HTERT RPE-1 (cell line): ENCODE measurements around the gene C3orf52.

Experiments
- in situ Hi-C: fragments of 300-500 bp; cut with MboI; formaldehyde crosslinking; loops from 4 replicates; pipeline ENCODE4 v1.14.3; 2020; ENCODE audit warnings: low sequenced_read_pairs

Gene C3orf52

GRCh38 chr3:112134335-112135124 lies 48.3 kb downstream of the C3orf52 start:
- in situ Hi-C loops, result no loop called here

DNA sequence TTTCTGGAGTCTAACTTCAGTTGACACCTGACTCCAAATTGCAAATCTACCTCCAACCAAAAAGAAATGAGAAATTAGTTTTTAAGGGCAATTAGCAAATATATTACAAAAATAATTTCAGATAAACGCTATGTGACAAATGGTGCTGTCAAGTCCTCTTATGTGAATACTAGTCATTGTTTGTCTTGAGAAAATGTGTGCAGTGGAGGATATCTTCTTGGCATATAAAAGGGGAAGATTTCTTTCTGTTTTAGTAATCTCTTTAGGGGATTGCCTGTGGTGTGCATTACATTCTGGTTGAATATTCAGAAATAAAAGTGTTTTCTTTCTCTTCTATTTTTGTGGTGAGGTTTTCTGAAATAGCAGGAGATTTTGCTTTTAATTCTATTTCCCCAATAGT lies 49.9 kb downstream of the C3orf52 start:
- in situ Hi-C loops, result no loop called here

GRCh38 chr3:112136959-112137693 lies 50.9 kb downstream of the C3orf52 start:
- in situ Hi-C loops, result no loop called here

- in situ Hi-C loops, result no loop called here
Observed at GRCh38 chr3:112137781-112138180, 51.6 kb downstream of the C3orf52 start.

GRCh38 chr3:112138219-112138969 lies 52.2 kb downstream of the C3orf52 start:
- in situ Hi-C loops, result no loop called here

DNA sequence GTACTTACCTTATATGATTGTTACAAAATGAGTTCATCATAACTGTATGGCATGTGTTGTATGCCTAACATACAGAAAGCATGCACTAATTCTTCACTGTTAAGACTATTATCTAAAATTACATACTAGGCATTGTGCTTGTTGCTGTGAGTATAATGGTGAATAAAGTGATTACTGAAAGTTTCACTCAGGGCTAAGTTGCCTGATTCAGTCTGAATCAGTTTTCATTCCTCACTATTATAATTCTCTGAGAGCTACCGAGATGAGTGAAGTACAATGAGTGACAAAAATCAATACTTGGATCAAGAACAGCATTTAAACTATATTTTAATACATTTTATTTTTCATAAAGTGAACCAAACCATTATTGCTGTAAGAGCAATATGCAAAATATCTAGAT lies 54.4 kb downstream of the C3orf52 start:
- in situ Hi-C loops, result no loop called here

GRCh38 chr3:112141293-112141692 lies 55.1 kb downstream of the C3orf52 start:
- in situ Hi-C loops, result no loop called here

- in situ Hi-C loops, result no loop called here
Observed at GRCh38 chr3:112143251-112143650, 57.1 kb downstream of the C3orf52 start.

DNA sequence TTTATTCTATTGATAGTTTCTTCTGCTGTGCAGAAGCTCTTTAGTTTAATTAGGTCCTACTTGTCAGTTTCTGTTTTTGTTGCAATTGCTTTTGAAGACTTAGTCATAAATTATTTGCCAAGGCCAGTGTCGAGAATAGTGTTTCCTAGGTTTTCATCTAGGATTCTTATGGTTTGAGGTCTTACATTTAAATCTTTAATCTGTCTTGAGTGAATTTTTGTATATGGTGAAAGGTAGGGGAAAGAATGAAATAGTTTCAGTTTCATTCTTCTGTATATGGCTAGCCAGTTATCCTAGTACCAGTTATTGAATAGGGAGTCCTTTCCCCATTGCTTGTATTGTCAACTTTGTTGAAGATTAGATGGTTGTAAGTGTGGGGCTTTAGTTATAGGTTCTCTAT lies 57.5 kb downstream of the C3orf52 start:
- in situ Hi-C loops, result no loop called here

GRCh38 chr3:112149136-112149535 lies 62.9 kb downstream of the C3orf52 start:
- in situ Hi-C loops, result no loop called here

- in situ Hi-C loops, result no loop called here
Observed at GRCh38 chr3:112167758-112168157, 81.6 kb downstream of the C3orf52 start.
